Urinary bladder (tissue), 4 donors: Measurements from ENCODE around the gene F13A1. TPM values are rescaled to one million over a fixed set of nuclear protein-coding genes. Genes with fewer than 3 reads are reported as not detected.
"Not testable (repeated sequence)": the region's sequence is repeated elsewhere in the genome, so short reads cannot be mapped to it uniquely, and the experiment has no call there.

Experiments used
- DNase-seq: peaks from one replicate; pipeline ENCODE4 v3.0.0-alpha.2; 2015; ENCODE audit errors: extremely low spot score
- H3K27ac ChIP-seq: one replicate; pipeline ENCODE4 v1.5.1; 2013; ENCODE audit warnings: low read depth, mild to moderate bottlenecking, moderate library complexity
- H3K36me3 ChIP-seq: one replicate; pipeline ENCODE4 v1.6.1; 2013; ENCODE audit warnings: mild to moderate bottlenecking, moderate library complexity; ENCODE audit not compliant: insufficient read depth
- H3K4me1 ChIP-seq: one replicate; pipeline ENCODE4 v1.6.1; 2013; ENCODE audit warnings: mild to moderate bottlenecking, moderate library complexity; ENCODE audit not compliant: insufficient read depth
- H3K4me3 ChIP-seq: one replicate; pipeline ENCODE4 v1.5.1; 2013; ENCODE audit warnings: low read depth, low read length
- WGBS: extraction: QIAGEN DNeasy Blood & Tissue Kit; methylation state at CpG from one replicate; pipeline ENCODE4 v1.1.7; 2013; 5-methylcytosine and 5-hydroxymethylcytosine counted together
- polyA plus RNA-seq: library from polyadenylated mRNA; stranded (reverse); fragments of 200-250 nt; gene quantifications from one replicate; pipeline ENCODE4 v1.2.3, GENCODE V29; 2013
- total RNA-seq: library from RNA; depleted of rRNA; stranded (reverse); fragments of >200 nt; gene quantifications from one replicate; pipeline ENCODE4 v1.2.3, GENCODE V29; 2014
- donor health status: healthy with polysubstance abuse.
- donor health status: healthy.

F13A1 gene
- total and polyA plus RNA-seq, 2 donors, result 113 to 203 TPM

- not testable (repeated sequence) for H3K27ac ChIP-seq, DNase-seq
- WGBS, result 90% methylated on average over 19 of the region's 19 CpGs
These were observed 20.1 kb downstream of the F13A1 start for GRCh38 chr6:6300383-6300782.

GRCh38 chr6:6293317-6293716 lies 27.1 kb downstream of the F13A1 start:
- Histone ChIP-seq H3K36me3 (no peaks in the 10 kb centered on the region), H3K4me1 (no peaks in the 10 kb centered on the region), H3K27ac (no peak overlapping the region), H3K4me3 (no peak overlapping the region)
- WGBS, result 7% methylated on average over 3 of the region's 3 CpGs
- no peak for DNase-seq

More at GRCh38 chr6:6300383-6300782, 20.1 kb downstream of the F13A1 start:
- H3K36me3 ChIP-seq, H3K4me1 ChIP-seq, H3K4me3 ChIP-seq: not testable (repeated sequence)

- DNase-seq, result no peak
- Histone ChIP-seq H3K27ac (no peak overlapping the region), H3K36me3 (no peaks in the 10 kb centered on the region), H3K4me3 (no peak overlapping the region), H3K4me1 (no peaks in the 10 kb centered on the region)
- 86% methylated on average over 3 of the region's 3 CpGs for WGBS
These were observed 33.0 kb downstream of the F13A1 start for GRCh38 chr6:6287415-6287814.

GRCh38 chr6:6285679-6286078 lies 34.8 kb downstream of the F13A1 start:
- Histone ChIP-seq H3K36me3 (no peaks in the 10 kb centered on the region), H3K27ac (no peak overlapping the region), H3K4me1 (no peaks in the 10 kb centered on the region), H3K4me3 (no peak overlapping the region)
- WGBS, result 94% methylated on average over 11 of the region's 11 CpGs
- no peak for DNase-seq

GRCh38 chr6:6284221-6284966 lies 36.1 kb downstream of the F13A1 start:
- Histone ChIP-seq H3K4me3 (no peak overlapping the region), H3K27ac (no peak overlapping the region), H3K36me3 (no peaks in the 10 kb centered on the region), H3K4me1 (no peaks in the 10 kb centered on the region)
- no peak for DNase-seq
- 80% methylated on average over 6 of the region's 6 CpGs for WGBS

- no peak for DNase-seq
- Histone ChIP-seq H3K27ac (no peak overlapping the region), H3K4me1 (no peaks in the 10 kb centered on the region), H3K4me3 (no peak overlapping the region), H3K36me3 (no peaks in the 10 kb centered on the region)
- WGBS, result 90% methylated on average over 2 of the region's 2 CpGs
These were observed 36.7 kb downstream of the F13A1 start for GRCh38 chr6:6283746-6284145.

- no peaks in the 10 kb centered on the region for H3K36me3 ChIP-seq
- WGBS, result 76% methylated on average over 1 of the region's 1 CpG
- DNase-seq, result no peak
- no peak overlapping the region for H3K4me3 ChIP-seq
- no peak overlapping the region for H3K27ac ChIP-seq
- no peaks in the 10 kb centered on the region for H3K4me1 ChIP-seq
These were observed 37.7 kb downstream of the F13A1 start for GRCh38 chr6:6282716-6283115.

GRCh38 chr6:6277413-6277812 lies 43.0 kb downstream of the F13A1 start:
- DNase-seq, result no peak
- H3K4me1 ChIP-seq, result no peaks in the 10 kb centered on the region
- H3K27ac ChIP-seq, result no peak overlapping the region
- H3K4me3 ChIP-seq, result no peak overlapping the region
- WGBS, result 82% methylated on average over 4 of the region's 4 CpGs
- H3K36me3 ChIP-seq, result no peaks in the 10 kb centered on the region

GRCh38 chr6:6270948-6271535 lies 49.4 kb downstream of the F13A1 start:
- H3K4me1 ChIP-seq, result no peaks in the 10 kb centered on the region
- no peaks in the 10 kb centered on the region for H3K36me3 ChIP-seq
- no peak overlapping the region for H3K27ac ChIP-seq
- DNase-seq, result no peak
- WGBS, result 74% methylated on average over 7 of the region's 7 CpGs
- no peak overlapping the region for H3K4me3 ChIP-seq

- 77% methylated on average over 6 of the region's 6 CpGs for WGBS
- no peaks in the 10 kb centered on the region for H3K36me3 ChIP-seq
- no peak for DNase-seq
These were observed 60.2 kb downstream of the F13A1 start for GRCh38 chr6:6260196-6260722.

GRCh38 chr6:6256886-6257285 lies 63.6 kb downstream of the F13A1 start:
- 60% methylated on average over 2 of the region's 2 CpGs for WGBS
- Histone ChIP-seq H3K36me3 (no peaks in the 10 kb centered on the region), H3K4me1 (no peaks in the 10 kb centered on the region), H3K27ac (no peak overlapping the region), H3K4me3 (no peak overlapping the region)
- DNase-seq, result no peak

More at GRCh38 chr6:6260196-6260722, 60.2 kb downstream of the F13A1 start:
- H3K27ac ChIP-seq, result no peak overlapping the region
- H3K4me1 ChIP-seq, result no peaks in the 10 kb centered on the region
- H3K4me3 ChIP-seq, result no peak overlapping the region

- no peak for DNase-seq
- Histone ChIP-seq H3K4me3 (no peak overlapping the region), H3K36me3 (no peaks in the 10 kb centered on the region), H3K27ac (no peak overlapping the region), H3K4me1 (no peaks in the 10 kb centered on the region)
- WGBS, result 53% methylated on average over 4 of the region's 4 CpGs
These were observed 64.2 kb downstream of the F13A1 start for GRCh38 chr6:6256259-6256658.

GRCh38 chr6:6251555-6252280 lies 68.7 kb downstream of the F13A1 start:
- no peak overlapping the region for H3K4me3 ChIP-seq
- DNase-seq, result no peak
- H3K27ac ChIP-seq, result no peak overlapping the region
- WGBS, result 80% methylated on average over 13 of the region's 13 CpGs
- H3K4me1 ChIP-seq, result no peaks in the 10 kb centered on the region
- no peaks in the 10 kb centered on the region for H3K36me3 ChIP-seq

- DNase-seq, result no peak
- WGBS, result 70% methylated on average over 2 of the region's 2 CpGs
- no peaks in the 10 kb centered on the region for H3K36me3 ChIP-seq
- H3K4me3 ChIP-seq, result no peak overlapping the region
- no peaks in the 10 kb centered on the region for H3K4me1 ChIP-seq
- no peak overlapping the region for H3K27ac ChIP-seq
These were observed 71.8 kb downstream of the F13A1 start for GRCh38 chr6:6248651-6249050.
